Fibroblast of the aortic adventitia (primary cell): ENCODE data around the gene SEMA4D. TPM values are rescaled to one million over a fixed set of nuclear protein-coding genes. Genes with fewer than 3 reads are reported as not detected.

Experiments
- DNase-seq: peaks from one replicate; pipeline ENCODE4 v3.0.0-alpha.2; 2010; ENCODE audit warnings: low read depth
- H3K4me3 ChIP-seq: 2 replicates; pipeline ENCODE4 v1.5.1; 2011; ENCODE audit warnings: low read depth, mild to moderate bottlenecking, control low read depth, low read length, moderate library complexity
- CTCF ChIP-seq: IDR thresholded peaks from 2 replicates; pipeline ENCODE4 v1.5.1; 2011; ENCODE audit warnings: mild to moderate bottlenecking, low read length, control low read depth, inconsistent platforms; ENCODE audit not compliant: insufficient read depth
- total RNA-seq: library from RNA; depleted of rRNA; stranded (reverse); fragments of >200 nt; gene quantifications from 2 replicates; pipeline ENCODE4 v1.2.3, GENCODE V29; 2012; ENCODE audit warnings: low replicate concordance

SEMA4D gene
- total RNA-seq, 1 donor = 0.36 TPM

- DNase-seq = no peak
- TF ChIP-seq CTCF = no peak
- H3K4me3 ChIP-seq = no peak overlapping the region
Observed at GRCh38 chr9:89383030-89383720, 114.7 kb downstream of the SEMA4D start.

GRCh38 chr9:89382026-89382986 is 115.6 kb downstream of the SEMA4D start:
- DNase-seq = no peak
- H3K4me3 ChIP-seq = no peak overlapping the region
- TF ChIP-seq CTCF = no peak

GRCh38 chr9:89381308-89381609 is 116.7 kb downstream of the SEMA4D start:
- H3K4me3 ChIP-seq = no peak overlapping the region
- no peak for TF ChIP-seq CTCF
- no peak for DNase-seq

GRCh38 chr9:89380437-89381307 is 117.2 kb downstream of the SEMA4D start:
- no peak for DNase-seq
- no peak for TF ChIP-seq CTCF
- no peak overlapping the region for H3K4me3 ChIP-seq

GRCh38 chr9:89379508-89380115 is 118.3 kb downstream of the SEMA4D start:
- DNase-seq = no peak
- no peak overlapping the region for H3K4me3 ChIP-seq
- no peak for TF ChIP-seq CTCF

GRCh38 chr9:89379031-89379430 is 118.9 kb downstream of the SEMA4D start:
- no peak overlapping the region for H3K4me3 ChIP-seq
- no peak for DNase-seq
- no peak for TF ChIP-seq CTCF
